HT1080 (cell line): ENCODE results near the gene CLDN20. TPM values are rescaled to one million over a fixed set of nuclear protein-coding genes. Genes with fewer than 3 reads are reported as not detected.

Experiments used
- DNase-seq: peaks from one replicate; pipeline ENCODE4 v3.0.0-alpha.2; 2015; ENCODE audit warnings: low read depth
- total RNA-seq: library from RNA; depleted of rRNA; stranded (reverse); fragments of >200 nt; shearing (Covaris generic); gene quantifications from 2 replicates; pipeline ENCODE4 v1.2.3, GENCODE V29; 2014

The CLDN20 gene
- total RNA-seq, 1 experiment from 2014 or later = not detected

DNA sequence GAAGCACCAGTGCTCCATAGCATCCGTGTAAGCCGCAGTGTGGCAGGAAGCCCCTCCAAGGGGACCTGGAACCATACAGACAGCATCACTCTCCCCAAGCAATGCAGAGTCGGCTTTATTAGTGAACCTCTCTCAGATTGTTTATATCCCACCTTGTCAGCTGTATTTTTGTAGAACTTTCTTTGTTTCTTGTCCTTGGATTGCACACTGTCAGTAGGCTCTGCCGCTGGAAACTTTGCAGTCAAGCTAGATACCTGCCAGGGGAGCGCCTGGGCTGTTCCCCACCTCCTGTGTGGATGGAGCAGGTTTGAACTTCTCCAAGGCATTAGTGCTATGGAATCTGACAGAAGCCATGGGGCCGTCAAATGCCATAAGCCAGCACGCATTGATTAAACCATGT is 18.6 kb upstream of the CLDN20 start:
- DNase-seq = no peak

DNA sequence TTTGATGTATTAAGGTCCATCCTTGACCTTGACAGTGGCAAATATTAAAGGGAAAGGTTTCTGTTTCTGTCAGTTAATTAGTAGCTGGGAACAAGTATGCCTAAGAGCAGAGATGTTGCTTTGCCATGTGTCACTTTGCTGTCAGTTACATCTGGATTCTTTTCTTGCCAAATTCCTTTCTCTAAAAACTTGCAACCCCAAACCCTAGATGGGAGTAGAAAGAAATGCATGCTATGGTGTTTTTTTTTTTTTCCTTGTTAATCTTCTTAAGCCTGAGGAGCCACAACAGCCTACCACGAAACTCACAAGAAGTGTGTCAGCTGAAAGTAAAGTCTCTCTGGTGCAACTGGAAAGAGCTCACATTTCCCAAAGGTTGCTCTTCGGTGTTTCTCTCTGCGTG is 18.0 kb upstream of the CLDN20 start:
- no peak for DNase-seq

DNA sequence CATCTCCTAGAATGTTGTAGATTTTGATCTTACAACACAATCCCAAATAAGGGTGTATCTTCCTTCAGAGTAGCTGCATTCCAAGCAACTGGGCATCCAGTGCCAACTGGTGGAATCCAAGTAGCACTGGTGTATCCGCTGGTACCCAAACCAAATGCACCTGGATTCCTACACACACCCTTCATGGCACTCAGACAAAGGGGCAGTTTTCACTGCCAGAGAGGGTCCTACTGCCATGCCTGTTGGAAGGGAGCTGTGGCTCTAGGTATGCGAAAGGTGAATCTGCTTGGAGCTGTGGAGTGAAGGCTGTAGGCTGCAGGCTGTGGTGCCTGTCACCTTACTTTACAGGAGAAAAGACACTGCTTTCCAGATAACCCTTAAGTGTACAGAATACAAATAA is 17.0 kb upstream of the CLDN20 start:
- DNase-seq = no peak

DNA sequence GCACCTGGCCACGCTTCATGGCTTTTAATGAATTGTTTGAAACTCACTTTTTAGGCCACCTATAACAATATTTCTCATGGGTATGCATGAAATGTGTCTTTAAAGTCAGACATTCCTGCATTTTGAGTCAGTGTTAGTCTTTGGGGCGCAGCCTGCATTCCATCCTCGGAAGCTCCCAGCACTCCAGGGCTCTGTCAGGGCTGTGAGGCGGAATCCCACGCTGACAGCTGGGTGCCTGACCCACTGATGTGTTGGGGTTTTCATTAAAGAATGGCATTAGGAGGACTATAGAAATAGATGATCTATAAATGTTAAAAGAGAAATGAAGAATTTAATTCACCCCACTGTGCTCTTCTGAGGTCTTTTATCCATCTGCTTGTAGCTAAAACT is 16.2 kb upstream of the CLDN20 start:
- DNase-seq = peak; percentile 42

DNA sequence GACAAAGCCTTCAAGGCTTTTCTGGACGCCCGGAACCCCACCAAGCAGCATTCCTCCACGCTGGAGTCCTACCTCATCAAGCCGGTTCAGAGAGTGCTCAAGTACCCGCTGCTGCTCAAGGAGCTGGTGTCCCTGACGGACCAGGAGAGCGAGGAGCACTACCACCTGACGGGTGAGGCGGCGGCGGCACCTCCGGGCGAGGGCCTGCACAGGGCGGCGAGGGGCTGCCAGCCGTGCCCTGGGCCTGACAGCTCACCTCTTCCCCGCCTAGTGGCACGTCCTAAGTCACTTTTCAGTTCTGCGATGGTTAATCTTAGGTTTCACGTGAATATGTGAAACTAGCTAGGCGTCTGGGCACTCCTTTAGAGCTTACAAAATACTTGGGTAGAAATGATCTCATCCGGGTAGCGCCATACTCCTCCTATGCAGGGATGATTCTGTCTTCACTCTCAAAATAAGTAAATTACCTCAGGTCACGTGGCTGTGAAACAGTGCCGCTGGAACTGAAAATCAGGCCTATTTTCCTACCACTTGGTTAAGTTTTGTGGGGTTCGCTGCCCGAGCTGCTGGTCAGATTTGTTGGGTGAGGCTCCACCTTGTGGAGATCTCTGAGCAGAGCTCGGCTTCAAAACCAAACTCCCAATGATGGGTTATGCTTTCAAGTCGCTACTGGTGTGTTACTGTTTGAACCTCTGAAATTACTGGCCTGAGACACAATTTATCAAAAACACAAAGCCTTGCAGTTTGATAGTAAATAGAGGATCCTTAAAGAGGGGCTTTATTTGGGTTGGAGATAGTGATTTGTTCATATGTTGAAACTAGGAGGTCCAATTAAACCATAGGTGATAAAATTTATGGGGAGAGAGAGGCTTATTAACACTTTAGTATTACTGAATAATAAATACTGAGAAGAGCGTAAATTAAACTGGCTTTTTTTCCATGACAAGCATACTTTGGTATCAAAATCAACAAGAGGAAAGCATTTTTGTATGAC is 15.5 kb upstream of the CLDN20 start:
- peak; percentile 41 for DNase-seq

DNA sequence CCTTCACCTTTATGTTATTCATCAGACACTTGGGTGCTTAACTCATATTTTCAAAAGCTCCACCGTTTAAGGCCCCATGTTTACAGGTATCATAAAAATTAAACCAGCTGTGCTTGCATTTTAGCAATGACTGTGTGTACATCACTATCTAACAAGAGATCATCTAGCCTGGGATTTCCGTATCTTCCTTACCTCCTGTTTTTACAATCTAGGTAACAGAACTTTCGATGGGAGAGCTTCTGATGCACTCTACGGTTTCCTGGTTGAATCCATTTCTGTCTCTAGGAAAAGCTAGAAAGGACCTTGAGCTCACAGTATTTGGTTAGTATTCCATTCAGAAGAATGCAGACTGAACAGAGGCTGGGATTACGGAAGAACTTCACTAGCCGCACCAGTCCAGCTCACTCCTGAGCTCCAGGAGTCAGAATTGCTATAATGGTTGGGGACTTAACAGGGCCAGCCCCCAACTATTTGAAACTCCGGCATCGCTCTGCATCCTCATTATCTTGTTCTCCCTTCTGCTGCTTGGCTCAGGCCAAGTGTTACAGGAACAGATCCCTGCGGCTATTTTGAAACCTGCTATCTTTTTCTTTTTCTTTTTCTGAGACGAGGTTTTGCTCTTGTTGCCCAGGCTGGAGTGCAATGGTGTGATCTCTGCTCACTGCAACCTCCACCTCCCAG is 13.0 kb upstream of the CLDN20 start:
- no peak for DNase-seq

DNA sequence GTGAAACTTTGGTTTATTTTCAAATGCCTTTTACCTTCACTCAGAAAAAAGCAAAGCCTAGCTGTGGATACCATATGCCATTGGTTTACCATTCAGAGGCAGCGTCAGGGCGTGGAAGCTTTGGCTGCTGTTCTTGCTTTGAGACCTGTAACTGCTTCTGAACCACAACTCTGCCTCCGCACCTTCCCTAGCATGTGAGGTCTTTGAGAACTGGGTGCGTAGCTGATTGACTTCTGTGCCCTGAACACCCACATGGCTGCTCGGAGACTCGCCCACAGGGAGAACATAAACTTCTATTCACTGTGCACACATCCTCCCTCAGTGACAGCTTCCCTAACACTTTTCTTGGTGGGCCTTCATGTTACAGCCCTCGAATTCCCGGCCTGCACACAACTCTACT is 11.2 kb upstream of the CLDN20 start:
- DNase-seq = no peak

DNA sequence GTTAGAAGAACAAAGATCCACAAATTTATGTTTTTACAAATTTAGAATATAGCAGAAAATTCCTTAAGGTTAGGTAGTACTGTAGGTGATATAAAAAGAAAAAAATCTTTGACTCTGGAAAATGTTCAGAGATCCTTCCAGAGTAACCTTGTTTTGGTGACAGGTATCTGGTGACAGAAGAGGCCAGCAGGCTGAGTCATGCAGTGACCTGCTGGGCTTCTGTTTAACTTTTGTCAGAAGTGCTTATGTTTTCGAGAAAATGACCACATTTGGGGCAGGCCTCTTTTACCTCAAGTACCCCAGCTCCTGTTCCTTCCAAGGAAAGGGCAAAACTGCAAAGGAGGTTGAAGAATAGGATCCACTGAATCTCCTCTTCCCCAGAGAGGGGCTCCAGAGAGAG is 10.5 kb upstream of the CLDN20 start:
- no peak for DNase-seq

DNA sequence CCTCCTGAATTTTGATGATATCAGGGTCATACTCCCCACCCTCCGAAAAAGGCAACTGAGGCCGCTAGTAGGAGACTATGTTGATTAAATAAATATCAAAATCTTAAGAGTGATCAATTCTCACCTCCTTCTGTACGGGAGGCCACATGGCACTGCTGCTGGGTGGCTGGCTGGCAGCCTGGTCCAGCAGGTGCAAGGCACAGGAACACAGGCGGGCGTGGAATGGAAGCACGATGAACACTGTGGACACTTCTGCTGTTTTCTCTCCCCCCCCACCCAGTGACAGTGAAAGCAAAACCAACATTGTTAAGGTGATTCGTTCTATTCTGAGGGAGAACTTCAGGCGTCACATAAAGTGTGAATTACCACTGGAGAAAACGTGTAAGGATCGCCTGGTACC is 9.7 kb upstream of the CLDN20 start:
- no peak for DNase-seq

DNA sequence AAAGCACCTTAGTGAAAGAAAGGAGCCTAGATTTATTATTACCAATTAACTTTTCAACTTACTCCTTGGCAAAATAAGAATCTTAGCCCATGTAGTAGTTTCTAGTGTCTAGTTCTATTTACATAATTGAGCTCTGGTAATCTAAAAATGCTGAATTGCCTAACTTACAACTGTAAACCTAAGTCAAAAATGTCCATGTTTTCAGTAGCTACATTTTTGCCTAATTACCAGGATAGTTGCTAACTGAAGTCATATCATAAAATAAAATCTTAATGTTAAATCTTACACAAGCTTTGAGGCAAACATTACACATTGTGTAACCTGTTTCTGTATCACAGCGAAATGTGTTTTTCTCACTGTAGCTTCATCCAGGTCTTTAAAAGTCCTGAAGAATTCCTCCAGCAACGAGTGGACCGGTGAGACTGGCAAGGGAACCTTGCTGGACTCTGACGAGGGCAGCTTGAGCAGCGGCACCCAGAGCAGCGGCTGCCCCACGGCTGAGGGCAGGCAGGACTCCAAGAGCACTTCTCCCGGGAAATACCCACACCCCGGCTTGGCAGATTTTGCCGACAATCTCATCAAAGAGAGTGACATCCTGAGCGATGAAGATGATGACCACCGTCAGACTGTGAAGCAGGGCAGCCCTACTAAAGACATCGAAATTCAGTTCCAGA is 7.6 kb upstream of the CLDN20 start:
- DNase-seq = no peak

DNA sequence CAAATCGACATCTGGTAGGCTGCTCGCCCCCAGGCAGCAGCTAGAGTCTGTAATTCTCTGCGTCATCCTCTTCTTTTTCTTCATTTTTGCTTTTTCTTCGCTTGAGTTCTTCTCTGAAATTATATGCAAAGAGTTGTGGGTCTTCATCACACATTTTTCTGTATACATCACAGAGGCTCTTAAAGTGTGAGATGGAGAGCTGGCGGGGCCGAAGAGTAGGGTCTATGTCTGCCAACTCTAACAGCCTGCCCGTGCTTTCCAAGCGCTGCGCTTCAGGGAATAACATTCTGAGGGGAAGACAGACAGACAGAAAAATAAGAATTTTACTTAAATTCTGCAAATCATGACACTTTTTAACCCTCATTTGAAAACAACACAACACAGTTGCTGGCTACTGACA is 6.0 kb upstream of the CLDN20 start:
- no peak for DNase-seq

DNA sequence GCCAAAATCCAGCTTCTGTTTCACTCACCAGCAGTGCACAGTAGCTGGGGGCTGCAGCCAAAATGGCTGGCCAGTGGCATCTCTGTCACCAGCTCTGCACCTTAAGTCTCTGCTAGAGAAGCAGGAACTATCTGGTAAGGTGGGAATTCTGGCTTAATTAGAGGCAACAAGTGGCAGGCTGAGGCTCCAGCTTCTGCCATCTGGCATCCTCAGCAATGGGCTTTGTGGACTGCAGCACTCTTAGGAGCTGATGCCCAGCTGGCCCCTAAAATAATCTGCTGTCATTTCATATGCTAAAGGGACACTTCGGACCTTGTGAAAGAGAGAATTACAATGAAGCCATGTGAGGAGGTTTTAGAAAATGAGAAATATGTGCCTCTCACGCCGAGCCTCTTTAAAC is 4.6 kb upstream of the CLDN20 start:
- no peak for DNase-seq

DNA sequence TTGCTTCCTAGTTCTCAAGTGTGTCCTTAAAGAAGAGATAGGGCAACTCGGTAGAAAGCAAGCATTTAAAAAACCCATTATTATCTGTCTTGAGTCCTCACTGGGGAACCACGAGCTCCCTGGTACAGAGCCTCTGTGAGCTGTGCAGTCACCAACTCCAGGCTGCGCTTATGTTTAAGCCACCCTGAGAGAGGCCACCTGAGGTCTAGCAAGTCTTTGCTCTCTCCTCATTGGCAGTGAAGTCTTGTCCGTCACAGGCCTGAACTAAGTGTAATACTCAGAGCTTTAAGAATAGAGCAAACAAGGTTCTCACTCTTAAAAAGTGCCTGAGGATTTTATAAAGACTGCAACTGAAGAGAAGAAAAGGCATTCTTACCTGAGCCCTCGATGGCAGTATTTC is 3.9 kb upstream of the CLDN20 start:
- DNase-seq = no peak

DNA sequence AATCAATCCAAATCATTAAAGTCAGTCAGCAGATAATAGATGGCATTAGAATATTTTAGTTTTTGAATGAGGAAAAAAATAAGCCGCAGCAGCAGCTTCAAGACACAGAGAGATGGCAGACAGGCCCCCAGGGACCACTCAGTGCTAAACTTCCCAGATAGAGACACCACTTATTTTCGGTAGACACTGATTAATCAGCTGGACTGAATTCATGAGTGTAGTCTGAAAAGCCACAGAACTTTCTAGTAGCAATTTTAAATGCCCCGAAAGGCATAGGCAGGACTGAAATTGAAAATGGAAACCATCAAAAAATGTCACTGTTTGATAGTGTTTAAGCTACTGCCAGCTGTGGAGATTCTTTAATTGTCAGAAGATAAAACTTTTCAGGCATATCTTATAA is 3.1 kb upstream of the CLDN20 start:
- no peak for DNase-seq

DNA sequence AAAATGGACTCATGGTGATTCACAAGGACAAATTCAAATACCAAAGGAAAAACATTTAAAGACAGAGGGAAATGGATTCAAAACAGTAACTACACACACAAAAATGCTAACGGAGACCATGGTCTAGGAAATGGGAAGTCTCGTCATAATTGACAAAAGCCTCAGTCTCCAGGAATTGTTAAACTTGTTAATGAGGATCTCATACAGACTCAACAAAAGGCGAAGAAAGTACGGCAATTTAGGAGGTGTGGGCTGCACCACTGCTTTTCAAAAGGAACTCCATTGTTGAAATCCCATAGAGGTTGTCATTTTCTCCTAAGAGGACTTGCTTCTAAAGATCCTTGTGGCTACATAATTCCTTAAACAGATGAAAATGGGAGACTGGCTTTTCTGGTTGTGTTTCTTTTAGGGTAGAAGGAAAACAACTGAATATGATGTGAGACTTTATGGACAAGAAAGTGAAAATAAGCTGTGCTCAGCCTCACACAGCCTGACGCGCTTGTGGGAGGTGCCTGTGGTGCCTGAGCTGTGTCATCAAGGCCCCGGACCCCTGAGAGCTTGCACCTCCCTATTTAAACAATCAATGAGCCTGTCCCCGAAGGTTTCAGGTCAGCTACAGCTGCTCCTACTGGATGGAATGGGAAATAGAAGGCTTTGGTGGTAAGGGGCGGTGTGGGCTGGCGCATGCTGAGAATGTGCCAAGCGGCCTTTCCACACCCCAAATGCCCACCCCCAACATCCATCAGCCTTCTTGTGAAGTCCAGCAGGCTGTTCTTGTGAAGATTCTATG is 2.5 kb upstream of the CLDN20 start:
- DNase-seq = peak; percentile 17

DNA sequence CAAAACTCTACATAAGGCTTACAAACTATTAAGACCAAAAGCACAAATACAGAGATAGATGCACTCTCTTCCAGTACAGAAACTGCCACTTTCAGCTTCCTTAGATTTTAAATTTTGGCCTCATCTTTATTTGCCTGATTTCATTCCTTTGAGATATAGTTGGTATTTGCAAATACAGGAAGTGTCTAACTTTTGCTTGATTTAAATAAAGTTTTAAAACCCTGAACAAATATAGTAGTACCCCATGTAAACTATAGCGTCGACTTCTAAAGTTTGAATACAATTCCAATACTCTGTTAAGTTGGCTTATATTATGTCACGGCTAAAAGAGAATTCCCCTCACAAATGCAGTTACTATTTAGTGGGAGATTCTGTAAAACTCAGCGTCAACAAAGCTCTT is 1.2 kb upstream of the CLDN20 start:
- no peak for DNase-seq

DNA sequence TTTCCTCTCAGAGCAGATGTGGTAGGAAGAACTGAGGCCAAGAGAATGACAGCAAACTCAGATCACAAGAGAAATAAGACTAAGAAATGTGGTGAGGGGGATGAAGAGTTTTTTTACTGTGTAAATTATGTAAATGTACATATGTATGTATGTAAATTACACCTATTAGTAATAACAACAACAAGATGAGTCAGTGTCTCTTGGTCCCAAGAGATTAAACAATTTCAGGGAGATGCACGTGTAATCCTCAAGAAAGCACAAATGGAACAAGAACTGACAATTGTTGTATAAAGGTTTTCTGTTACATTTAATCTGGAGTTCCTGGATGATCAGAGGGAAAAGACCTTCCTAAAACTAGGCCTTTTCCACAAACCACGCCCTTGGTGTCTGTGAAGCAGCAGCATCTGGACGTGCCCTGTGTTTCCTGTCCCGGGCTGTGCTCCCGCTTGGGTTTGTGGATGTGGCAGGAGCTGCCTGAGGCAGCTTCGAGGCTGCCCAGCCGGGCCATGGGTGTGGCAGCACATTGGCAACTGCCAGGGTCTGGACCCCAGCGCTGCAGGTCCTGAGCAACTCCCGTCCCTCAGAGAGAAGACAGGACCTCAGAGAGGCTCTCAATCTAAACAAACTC is 994 bp downstream of the CLDN20 start:
- DNase-seq = no peak

DNA sequence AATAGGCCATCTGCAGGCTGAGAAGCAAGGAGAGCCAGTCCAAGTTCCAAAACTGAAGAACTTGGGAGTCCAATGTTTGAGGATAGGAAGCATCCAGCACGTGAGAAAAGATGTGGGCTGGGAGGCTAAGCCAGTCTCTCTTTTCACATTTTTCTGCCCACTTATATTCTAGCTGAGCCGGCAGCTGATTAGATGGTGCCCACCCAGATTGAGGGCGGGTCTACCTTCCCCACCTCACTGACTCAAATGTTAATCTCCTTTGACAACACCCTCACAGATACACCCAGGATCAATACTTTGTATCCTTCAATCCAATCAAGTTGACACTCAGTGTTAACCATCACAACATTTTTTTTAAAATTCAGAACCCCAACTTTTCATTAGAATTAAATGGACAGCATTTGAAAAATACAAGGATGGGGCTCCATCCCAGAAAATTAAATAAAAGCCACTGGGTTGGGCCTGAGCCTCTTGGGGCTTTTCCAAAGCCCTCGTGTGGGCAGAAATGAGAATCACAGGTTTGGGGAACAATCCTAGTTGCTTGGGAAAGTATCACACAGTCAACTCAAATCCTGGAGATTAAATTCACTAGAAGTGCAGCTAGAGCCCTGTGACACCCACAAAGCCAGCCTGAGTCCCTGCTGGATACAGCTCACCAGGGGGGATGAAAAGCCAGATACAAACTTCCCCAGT is 2.2 kb downstream of the CLDN20 start:
- DNase-seq = no peak

DNA sequence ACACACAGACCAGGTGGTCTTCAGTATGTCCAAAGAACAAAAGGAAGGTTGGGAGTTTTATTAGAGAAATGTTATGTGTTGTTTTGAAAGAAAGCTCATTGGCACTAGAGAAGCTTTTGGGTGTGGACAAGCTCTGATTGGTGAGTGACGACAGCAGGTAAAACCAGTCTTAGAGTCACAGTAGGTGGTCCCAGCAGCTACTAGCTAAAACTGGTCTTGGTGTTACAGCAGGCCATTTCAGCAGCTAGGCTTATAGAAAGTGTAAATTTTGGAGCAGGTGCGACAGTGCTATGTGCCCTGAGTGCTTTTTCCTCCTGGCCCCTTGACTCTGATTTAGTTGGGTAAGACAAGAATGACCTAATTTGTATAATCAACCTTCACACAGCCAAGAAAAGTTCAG is 3.6 kb downstream of the CLDN20 start:
- DNase-seq = no peak
